Spleen (tissue), 11 donors: ENCODE measurements around the gene CRTC2. TPM values are rescaled to one million over a fixed set of nuclear protein-coding genes. Genes with fewer than 3 reads are reported as not detected.

ENCODE experiments used
- DNase-seq: peaks from one replicate; pipeline ENCODE4 v3.0.0-alpha.2; 2020
- H3K27ac ChIP-seq, 8 donors: fragments of 200-600 bp; sonication (generic) in 7 of 8; 1 replicate in 4 of 8; 2 replicates in 4 of 8; pipeline versions ENCODE4 v1.5.0 to v1.8.0; 2016 to 2021; ENCODE audit warnings: inconsistent platforms in 4 of 8, mild to moderate bottlenecking in 4 of 8, moderate library complexity in 1 of 8
- H3K27me3 ChIP-seq, 7 donors: fragments of 200-600 bp; sonication (generic) in 6 of 7; replicated peaks in 1 of 7; 1 replicate in 4 of 7; 2 replicates in 3 of 7; pipeline versions ENCODE4 v1.5.0 to v1.8.0; 2016 to 2021; ENCODE audit warnings: inconsistent platforms in 3 of 7, mild to moderate bottlenecking in 1 of 7
- H3K36me3 ChIP-seq, 6 donors: fragments of 200-600 bp; sonication (generic) in 5 of 6; 1 replicate in 4 of 6; 2 replicates in 2 of 6; pipeline versions ENCODE4 v1.5.0 to v1.8.0; 2016 to 2021; ENCODE audit warnings: inconsistent platforms in 2 of 6
- H3K4me1 ChIP-seq, 6 donors: fragments of 200-600 bp; sonication (generic) in 5 of 6; 1 replicate in 3 of 6; 2 replicates in 3 of 6; pipeline versions ENCODE4 v1.5.0 to v1.8.0; 2016 to 2021; ENCODE audit warnings: inconsistent platforms in 3 of 6
- H3K4me3 ChIP-seq, 8 donors: fragments of 200-600 bp; sonication (generic) in 7 of 8; 1 replicate in 4 of 8; 2 replicates in 4 of 8; pipeline versions ENCODE4 v1.5.0 to v1.8.0; 2016 to 2021; ENCODE audit warnings: inconsistent platforms in 4 of 8, mild to moderate bottlenecking in 4 of 8, moderate library complexity in 2 of 8
- H3K9me3 ChIP-seq, 8 donors: fragments of 200-600 bp; sonication (generic) in 7 of 8; 1 replicate in 4 of 8; 2 replicates in 4 of 8; pipeline versions ENCODE4 v1.5.0 to v1.8.0; 2016 to 2021; ENCODE audit warnings: inconsistent platforms in 4 of 8
- POLR2A ChIP-seq, 3 donors: fragments of 450-650 bp; IDR thresholded peaks; one replicate each; pipeline ENCODE4 v1.5.1; 2017; ENCODE audit warnings: antibody characterized with exemption in 3 of 3, mild to moderate bottlenecking in 1 of 3
- POLR2AphosphoS5 ChIP-seq, 3 donors: sonication (generic); formaldehyde crosslinking; IDR thresholded peaks; one replicate each; pipeline ENCODE4 v1.5.1; 2017; ENCODE audit warnings: antibody characterized with exemption in 3 of 3
- WGBS, 5 donors: extraction: QIAGEN DNeasy Blood & Tissue Kit in 3 of 5; methylation state at CpG; one replicate each; pipeline versions ENCODE4 v1.1.5 to v1.1.7; 2013 to 2018; 5-methylcytosine and 5-hydroxymethylcytosine counted together
- intact Hi-C: fragments of 100-400 bp; cut with DNase I; formaldehyde crosslinking; loops from one replicate; pipeline ENCODE4 v1.15.0; 2023; ENCODE audit warnings: low total_unique reads
- polyA plus RNA-seq, 3 donors: library from polyadenylated mRNA; stranded (reverse); fragments of 200-250 nt; gene quantifications; one replicate each; pipeline ENCODE4 v1.2.1, GENCODE V29; 2013
- total RNA-seq, 7 donors: library from RNA; depleted of rRNA in 3 of 7; stranded (reverse); fragments of >200 nt in 3 of 7; fragmentation: NEBNext Ultra II Directional in 4 of 7; extraction: Animal tissue kit (Norgen Biotek cat#: 25700) in 4 of 7; gene quantifications; one replicate each; pipeline versions ENCODE4 v1.1.0 to v1.2.1, GENCODE V29; 2016 to 2021
- TF ChIP-seq, protein P1 (sequence below), 11 experiments: fragments of 200-600 bp in 7 of 11; fragments of 450-650 bp in 4 of 11; sonication (generic) in 4 of 11; IDR thresholded peaks in 8 of 11; conservative IDR thresholded peaks in 3 of 11; 1 replicate in 7 of 11; 2 replicates in 4 of 11; pipeline versions ENCODE4 v1.4.0 to v1.8.0; 2016 to 2021; ENCODE audit warnings: antibody characterized with exemption in 11 of 11, inconsistent platforms in 4 of 11, mild to moderate bottlenecking in 1 of 11
- donor health status: healthy with polysubstance abuse.
- donor health status: DM: no; HTN: no; CAD: no; lungs with moderate emphysema.
- donor health status: DM: no; HTN: no; CAD: no.
- donor health status: Bipolar disorder and iron deficiency.
- donor health status: healthy.
- donor health status: DM: no; HTN: no; CAD: no.
- donor health status: DM: yes; HTN: yes; CAD: no.

Gene CRTC2
- total and polyA plus RNA-seq, 10 donors = 34.8 to 80.1 (median 69.5) TPM

DNA sequence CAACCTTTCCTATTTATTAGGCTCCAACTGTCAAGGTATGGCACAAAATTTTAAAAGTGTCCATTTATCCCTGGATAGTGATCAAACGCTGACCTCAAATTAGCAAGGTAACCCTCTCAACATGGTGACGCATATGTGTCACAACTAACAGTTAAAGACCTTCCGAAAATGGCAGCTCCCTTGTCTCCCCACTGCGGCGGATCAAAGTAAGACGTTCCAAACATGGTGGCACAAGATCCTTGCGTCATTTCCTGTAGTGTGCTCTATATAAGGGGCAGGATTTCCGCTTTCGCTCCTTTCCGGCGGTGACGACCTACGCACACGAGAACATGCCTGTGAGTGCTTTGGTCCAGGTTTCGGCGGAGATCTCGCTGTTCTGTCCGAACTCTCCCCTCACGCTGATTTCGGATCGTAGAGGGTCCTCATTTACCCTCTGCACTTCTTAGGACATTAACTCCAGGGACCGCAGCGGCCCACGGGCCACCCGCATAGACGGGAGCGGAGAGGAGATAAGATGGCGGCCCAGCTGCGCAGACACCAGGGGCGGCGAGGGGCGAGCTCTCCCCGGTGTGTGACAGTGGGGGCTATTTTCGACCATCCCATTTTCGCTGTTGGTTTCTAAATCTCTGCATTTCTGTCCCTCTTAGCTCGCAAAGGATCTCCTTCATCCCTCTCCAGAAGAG, 32.2 kb upstream of the CRTC2 start, which contains the start of gene RPS27:
TSS of gene RPS27 (plus strand) at position 295 of the 683 bp plus-strand sequence. CDS start at position 330, 35 bp downstream.
- H3K4me1 ChIP-seq = peaks cover 30 to 75% (median 61%) of the 10 kb centered on the region in 6 donors
- peak; percentile 92 for DNase-seq
- H3K4me3 ChIP-seq = peak within 1 kb of the TSS; percentile 61 to 95 (median 72)
- H3K36me3 ChIP-seq = peaks cover 0 to 44% (median 39%) of the 10 kb centered on the region in 6 donors
- intact Hi-C loops = no loop called here
- TF ChIP-seq, protein P1, sequence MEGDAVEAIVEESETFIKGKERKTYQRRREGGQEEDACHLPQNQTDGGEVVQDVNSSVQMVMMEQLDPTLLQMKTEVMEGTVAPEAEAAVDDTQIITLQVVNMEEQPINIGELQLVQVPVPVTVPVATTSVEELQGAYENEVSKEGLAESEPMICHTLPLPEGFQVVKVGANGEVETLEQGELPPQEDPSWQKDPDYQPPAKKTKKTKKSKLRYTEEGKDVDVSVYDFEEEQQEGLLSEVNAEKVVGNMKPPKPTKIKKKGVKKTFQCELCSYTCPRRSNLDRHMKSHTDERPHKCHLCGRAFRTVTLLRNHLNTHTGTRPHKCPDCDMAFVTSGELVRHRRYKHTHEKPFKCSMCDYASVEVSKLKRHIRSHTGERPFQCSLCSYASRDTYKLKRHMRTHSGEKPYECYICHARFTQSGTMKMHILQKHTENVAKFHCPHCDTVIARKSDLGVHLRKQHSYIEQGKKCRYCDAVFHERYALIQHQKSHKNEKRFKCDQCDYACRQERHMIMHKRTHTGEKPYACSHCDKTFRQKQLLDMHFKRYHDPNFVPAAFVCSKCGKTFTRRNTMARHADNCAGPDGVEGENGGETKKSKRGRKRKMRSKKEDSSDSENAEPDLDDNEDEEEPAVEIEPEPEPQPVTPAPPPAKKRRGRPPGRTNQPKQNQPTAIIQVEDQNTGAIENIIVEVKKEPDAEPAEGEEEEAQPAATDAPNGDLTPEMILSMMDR (IDR thresholded peaks at IDR 0.05 in 8 of 11, conservative IDR thresholded peaks at IDR 0.05 in 3 of 11) = peak in 3 of 11 experiments; percentile 27 to 41 (median 36)
- TF ChIP-seq POLR2AphosphoS5 (IDR thresholded peaks at IDR 0.05) = peak; percentile 96 to 100 (median 99)
- TF ChIP-seq POLR2A (IDR thresholded peaks at IDR 0.05) = peak; percentile 93 to 97 (median 94)
- no peaks in the 10 kb centered on the region for H3K9me3 ChIP-seq
- peak within 1 kb of the TSS; percentile 94 to 99 (median 97) for H3K27ac ChIP-seq
- 0% methylated on average over 35 to 36 of the region's 36 CpGs for WGBS, 5 donors
- no peaks in the 10 kb centered on the region for H3K27me3 ChIP-seq

DNA sequence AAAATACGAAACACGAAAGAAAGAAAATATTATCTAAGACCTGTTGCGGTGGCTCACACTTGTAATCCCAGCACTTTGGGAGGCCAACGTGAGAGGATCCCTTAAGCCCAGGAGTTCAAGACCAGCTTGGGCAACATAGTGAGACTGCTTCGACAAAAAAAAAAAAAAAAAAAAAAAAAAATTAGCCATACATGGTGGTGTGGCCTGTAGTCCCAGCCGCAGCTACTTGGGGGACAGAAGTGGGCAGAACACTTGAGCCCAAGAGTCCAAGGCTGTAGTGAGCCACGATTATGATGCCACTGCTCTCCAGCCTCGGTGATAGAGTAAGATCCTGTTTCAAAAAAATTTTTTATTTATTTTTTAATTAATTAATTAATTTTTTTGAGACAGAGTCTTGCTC, 29.2 kb upstream of the CRTC2 start:
- intact Hi-C loops = no loop called here
- 84 to 95% (median 90%) methylated on average over 8 of the region's 8 CpGs for WGBS, 5 donors
- Histone ChIP-seq H3K4me1 (peaks cover 30 to 77% (median 63%) of the 10 kb centered on the region in 6 donors), H3K9me3 (no peaks in the 10 kb centered on the region), H3K27me3 (no peaks in the 10 kb centered on the region), H3K4me3 (no peak overlapping the region), H3K27ac (peak overlapping the region in 5 of 8 donors; percentile 82 to 91 (median 86)), H3K36me3 (peaks cover 0 to 23% (median 9%) of the 10 kb centered on the region in 6 donors)
- TF ChIP-seq POLR2AphosphoS5 (IDR thresholded peaks at IDR 0.05) = no peak
- TF ChIP-seq POLR2A (IDR thresholded peaks at IDR 0.05) = no peak
- TF ChIP-seq, protein P1 (IDR thresholded peaks at IDR 0.05 in 8 of 11, conservative IDR thresholded peaks at IDR 0.05 in 3 of 11) = no peak
- DNase-seq = no peak

DNA sequence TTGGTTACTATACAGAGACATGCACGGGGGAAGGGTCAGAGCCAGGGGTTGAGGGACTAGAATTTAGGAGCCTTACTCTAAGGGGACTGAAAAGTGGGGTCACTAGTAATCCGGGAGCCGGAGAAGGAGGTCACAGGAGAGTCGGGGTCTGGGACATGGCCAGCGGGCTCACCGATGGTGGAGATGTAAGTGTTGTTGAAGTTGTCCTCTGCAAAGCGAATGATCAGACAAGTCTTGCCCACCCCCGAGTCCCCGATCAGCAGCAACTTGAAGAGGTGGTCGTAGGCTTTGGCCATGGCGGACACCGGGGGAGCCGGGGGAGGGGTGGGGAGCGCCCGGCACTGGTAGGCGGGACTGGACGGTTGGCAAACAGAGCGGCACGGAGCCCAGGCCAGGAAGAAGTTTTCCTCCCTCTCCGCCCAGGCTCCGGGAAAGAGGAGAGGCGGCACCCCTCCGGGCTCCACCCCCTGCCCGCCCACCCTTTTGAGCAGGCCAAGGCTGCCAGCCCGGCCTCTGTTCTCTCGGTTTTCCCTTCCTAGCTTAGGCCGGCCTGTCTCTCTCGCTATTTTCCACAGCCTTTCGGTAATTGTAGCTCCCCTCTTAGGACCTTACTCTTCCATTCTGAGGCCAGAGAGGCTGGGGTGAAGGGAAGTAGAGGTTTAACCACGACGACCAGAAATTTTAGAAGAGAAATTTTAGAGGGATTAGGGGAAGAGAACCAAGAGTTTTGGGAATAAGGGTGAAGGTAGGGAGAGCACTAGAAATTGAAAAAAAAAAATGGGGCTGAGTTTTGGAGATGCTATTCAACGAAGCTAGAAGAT, 27.7 kb upstream of the CRTC2 start, which contains the start of gene RAB13:
TSS of gene RAB13 (minus strand) at position 399 of the 821 bp plus-strand sequence. CDS start at position 296, 103 bp downstream.
- 4 to 12% (median 9%) methylated on average over 27 to 32 of the region's 32 CpGs for WGBS, 5 donors

More for the DNA sequence above, 27.7 kb upstream of the CRTC2 start, which contains the start of gene RAB13:
- Histone ChIP-seq H3K4me3 (peak within 1 kb of the TSS; percentile 29 to 72 (median 48)), H3K27ac (peak within 1 kb of the TSS; percentile 66 to 91 (median 84)), H3K4me1 (peaks cover 21 to 75% (median 56%) of the 10 kb centered on the region in 6 donors), H3K9me3 (no peaks in the 10 kb centered on the region), H3K27me3 (no peaks in the 10 kb centered on the region), H3K36me3 (peaks cover 0 to 16% (median 0%) of the 10 kb centered on the region in 6 donors)
- peak; percentile 88 for DNase-seq
- TF ChIP-seq POLR2A (IDR thresholded peaks at IDR 0.05) (peak in 1 of 3 donors; percentile 20), POLR2AphosphoS5 (IDR thresholded peaks at IDR 0.05) (peak; percentile 61 to 83 (median 83))
- TF ChIP-seq, protein P1 (IDR thresholded peaks at IDR 0.05 in 8 of 11, conservative IDR thresholded peaks at IDR 0.05 in 3 of 11) = no peak
- intact Hi-C loops = no loop called here
